ENCODE measurements around the gene PLEKHG3. TPM values are rescaled to one million over a fixed set of nuclear protein-coding genes. Genes with fewer than 3 reads are reported as not detected.

The PLEKHG3 gene
- total RNA-seq, 1 experiment from 2014 or later, result 75.3 TPM

- H3K9me3 Mint-ChIP-seq, result no peaks in the 10 kb centered on the region
- H3K27me3 Mint-ChIP-seq (ENCODE audit: low read depth), result no peaks in the 10 kb centered on the region
- peaks cover 38% of the 10 kb centered on the region for H3K4me1 Mint-ChIP-seq
- DNase-seq (ENCODE audit: low spot score) (no peak), ATAC-seq (no peak)
- peaks cover 46% of the 10 kb centered on the region for H3K36me3 Mint-ChIP-seq
- ChIA-PET POLR2A (no interaction called here), CTCF (no interaction called here)
- H3K4me3 Mint-ChIP-seq, result no peak overlapping the region
- TF ChIP-seq GRHL2 (CRISPR knock-in tag; IDR thresholded peaks at IDR 0.05; ENCODE audit: insufficient replicate concordance, severe bottlenecking) (no peak), ZNF396 (CRISPR knock-in tag; IDR thresholded peaks at IDR 0.05; ENCODE audit: borderline replicate concordance) (no peak)
- H3K27ac Mint-ChIP-seq, result peak overlapping the region; percentile 23; the same call in 1 of the 2 replicates
Measured at GRCh38 chr14:64728856-64729255, 24.6 kb downstream of the PLEKHG3 start.

- TF ChIP-seq TCF7 (CRISPR knock-in tag; IDR thresholded peaks at IDR 0.05; ENCODE audit: low read depth) (no peak), FOXJ3 (CRISPR knock-in tag; IDR thresholded peaks at IDR 0.05; ENCODE audit: borderline replicate concordance) (no peak), ZNF263 (CRISPR knock-in tag; IDR thresholded peaks at IDR 0.05; ENCODE audit: low read depth) (no peak), ATF2 (CRISPR knock-in tag; IDR thresholded peaks at IDR 0.05; ENCODE audit: borderline replicate concordance, low read depth) (no peak), RELA (CRISPR knock-in tag; IDR thresholded peaks at IDR 0.05; ENCODE audit: borderline replicate concordance) (no peak), JAZF1 (CRISPR knock-in tag; IDR thresholded peaks at IDR 0.05) (no peak), SMAD4 (CRISPR knock-in tag; IDR thresholded peaks at IDR 0.05) (no peak), FOXK1 (CRISPR knock-in tag; IDR thresholded peaks at IDR 0.05) (no peak)
- TF ChIP-seq, protein P1, sequence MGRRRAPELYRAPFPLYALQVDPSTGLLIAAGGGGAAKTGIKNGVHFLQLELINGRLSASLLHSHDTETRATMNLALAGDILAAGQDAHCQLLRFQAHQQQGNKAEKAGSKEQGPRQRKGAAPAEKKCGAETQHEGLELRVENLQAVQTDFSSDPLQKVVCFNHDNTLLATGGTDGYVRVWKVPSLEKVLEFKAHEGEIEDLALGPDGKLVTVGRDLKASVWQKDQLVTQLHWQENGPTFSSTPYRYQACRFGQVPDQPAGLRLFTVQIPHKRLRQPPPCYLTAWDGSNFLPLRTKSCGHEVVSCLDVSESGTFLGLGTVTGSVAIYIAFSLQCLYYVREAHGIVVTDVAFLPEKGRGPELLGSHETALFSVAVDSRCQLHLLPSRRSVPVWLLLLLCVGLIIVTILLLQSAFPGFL (CRISPR knock-in tag; IDR thresholded peaks at IDR 0.05; ENCODE audit: borderline replicate concordance), result no peak
- TF ChIP-seq, protein P2, sequence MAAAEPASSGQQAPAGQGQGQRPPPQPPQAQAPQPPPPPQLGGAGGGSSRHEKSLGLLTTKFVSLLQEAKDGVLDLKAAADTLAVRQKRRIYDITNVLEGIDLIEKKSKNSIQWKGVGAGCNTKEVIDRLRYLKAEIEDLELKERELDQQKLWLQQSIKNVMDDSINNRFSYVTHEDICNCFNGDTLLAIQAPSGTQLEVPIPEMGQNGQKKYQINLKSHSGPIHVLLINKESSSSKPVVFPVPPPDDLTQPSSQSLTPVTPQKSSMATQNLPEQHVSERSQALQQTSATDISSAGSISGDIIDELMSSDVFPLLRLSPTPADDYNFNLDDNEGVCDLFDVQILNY (CRISPR knock-in tag; IDR thresholded peaks at IDR 0.05), result no peak
- DNase-seq (ENCODE audit: low spot score) (no peak), ATAC-seq (no peak)
- Mint-ChIP-seq H3K27me3 (ENCODE audit: low read depth) (no peaks in the 10 kb centered on the region), H3K36me3 (peaks cover 46% of the 10 kb centered on the region), H3K27ac (peak overlapping the region; percentile 86), H3K9me3 (no peaks in the 10 kb centered on the region), H3K4me1 (peaks cover 32% of the 10 kb centered on the region), H3K4me3 (no peak overlapping the region)
- POLR2A ChIA-PET, result no interaction called here
- CTCF ChIA-PET, result interaction anchor here (0.8 kb wide), 1 partner anchor 19 kb away, joined by 4 read pairs; no protein-coding TSS in a partner anchor
Measured at GRCh38 chr14:64729386-64730060, 25.3 kb downstream of the PLEKHG3 start.

- DNase-seq (ENCODE audit: low spot score), result no peak
- TF ChIP-seq, protein P1 (CRISPR knock-in tag; IDR thresholded peaks at IDR 0.05; ENCODE audit: borderline replicate concordance), result no peak
- TF ChIP-seq MLX (CRISPR knock-in tag; IDR thresholded peaks at IDR 0.05) (no peak), ZNF671 (CRISPR knock-in tag; IDR thresholded peaks at IDR 0.05) (no peak), OVOL2 (CRISPR knock-in tag; IDR thresholded peaks at IDR 0.05; ENCODE audit: borderline replicate concordance) (no peak), JAZF1 (CRISPR knock-in tag; IDR thresholded peaks at IDR 0.05) (no peak), ZBTB43 (CRISPR knock-in tag; IDR thresholded peaks at IDR 0.05) (no peak), MYBL2 (CRISPR knock-in tag; IDR thresholded peaks at IDR 0.05) (no peak)
- TF ChIP-seq, protein P3, sequence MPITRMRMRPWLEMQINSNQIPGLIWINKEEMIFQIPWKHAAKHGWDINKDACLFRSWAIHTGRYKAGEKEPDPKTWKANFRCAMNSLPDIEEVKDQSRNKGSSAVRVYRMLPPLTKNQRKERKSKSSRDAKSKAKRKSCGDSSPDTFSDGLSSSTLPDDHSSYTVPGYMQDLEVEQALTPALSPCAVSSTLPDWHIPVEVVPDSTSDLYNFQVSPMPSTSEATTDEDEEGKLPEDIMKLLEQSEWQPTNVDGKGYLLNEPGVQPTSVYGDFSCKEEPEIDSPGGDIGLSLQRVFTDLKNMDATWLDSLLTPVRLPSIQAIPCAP (CRISPR knock-in tag; IDR thresholded peaks at IDR 0.05), result no peak
- TF ChIP-seq, protein P4, sequence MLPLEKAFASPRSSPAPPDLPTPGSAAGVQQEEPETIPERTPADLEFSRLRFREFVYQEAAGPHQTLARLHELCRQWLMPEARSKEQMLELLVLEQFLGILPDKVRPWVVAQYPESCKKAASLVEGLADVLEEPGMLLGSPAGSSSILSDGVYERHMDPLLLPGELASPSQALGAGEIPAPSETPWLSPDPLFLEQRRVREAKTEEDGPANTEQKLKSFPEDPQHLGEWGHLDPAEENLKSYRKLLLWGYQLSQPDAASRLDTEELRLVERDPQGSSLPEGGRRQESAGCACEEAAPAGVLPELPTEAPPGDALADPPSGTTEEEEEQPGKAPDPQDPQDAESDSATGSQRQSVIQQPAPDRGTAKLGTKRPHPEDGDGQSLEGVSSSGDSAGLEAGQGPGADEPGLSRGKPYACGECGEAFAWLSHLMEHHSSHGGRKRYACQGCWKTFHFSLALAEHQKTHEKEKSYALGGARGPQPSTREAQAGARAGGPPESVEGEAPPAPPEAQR (CRISPR knock-in tag; IDR thresholded peaks at IDR 0.05), result no peak
Measured at GRCh38 chr14:64730061-64730440, 25.8 kb downstream of the PLEKHG3 start.

More at GRCh38 chr14:64730061-64730440, 25.8 kb downstream of the PLEKHG3 start:
- POLR2A ChIA-PET, result no interaction called here
- H3K27ac Mint-ChIP-seq, result peak overlapping the region; percentile 47
- H3K9me3 Mint-ChIP-seq, result no peaks in the 10 kb centered on the region
- H3K27me3 Mint-ChIP-seq (ENCODE audit: low read depth), result no peaks in the 10 kb centered on the region
- no peak overlapping the region for H3K4me3 Mint-ChIP-seq
- peaks cover 48% of the 10 kb centered on the region for H3K36me3 Mint-ChIP-seq
- H3K4me1 Mint-ChIP-seq, result peaks cover 26% of the 10 kb centered on the region
- ATAC-seq, result no peak
- CTCF ChIA-PET, result interaction anchor here (0.8 kb wide), 1 partner anchor 18 kb away, joined by 4 read pairs; no protein-coding TSS in a partner anchor

Measured in WTC11 (cell line).